Measurements from ENCODE around the gene NCOA4.

GRCh38 chr10:46012746-46013145 is 17.7 kb downstream of the NCOA4 start:
- TF ChIP-seq, protein P1, sequence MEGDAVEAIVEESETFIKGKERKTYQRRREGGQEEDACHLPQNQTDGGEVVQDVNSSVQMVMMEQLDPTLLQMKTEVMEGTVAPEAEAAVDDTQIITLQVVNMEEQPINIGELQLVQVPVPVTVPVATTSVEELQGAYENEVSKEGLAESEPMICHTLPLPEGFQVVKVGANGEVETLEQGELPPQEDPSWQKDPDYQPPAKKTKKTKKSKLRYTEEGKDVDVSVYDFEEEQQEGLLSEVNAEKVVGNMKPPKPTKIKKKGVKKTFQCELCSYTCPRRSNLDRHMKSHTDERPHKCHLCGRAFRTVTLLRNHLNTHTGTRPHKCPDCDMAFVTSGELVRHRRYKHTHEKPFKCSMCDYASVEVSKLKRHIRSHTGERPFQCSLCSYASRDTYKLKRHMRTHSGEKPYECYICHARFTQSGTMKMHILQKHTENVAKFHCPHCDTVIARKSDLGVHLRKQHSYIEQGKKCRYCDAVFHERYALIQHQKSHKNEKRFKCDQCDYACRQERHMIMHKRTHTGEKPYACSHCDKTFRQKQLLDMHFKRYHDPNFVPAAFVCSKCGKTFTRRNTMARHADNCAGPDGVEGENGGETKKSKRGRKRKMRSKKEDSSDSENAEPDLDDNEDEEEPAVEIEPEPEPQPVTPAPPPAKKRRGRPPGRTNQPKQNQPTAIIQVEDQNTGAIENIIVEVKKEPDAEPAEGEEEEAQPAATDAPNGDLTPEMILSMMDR (conservative IDR thresholded peaks at IDR 0.05 in 1 of 2, IDR thresholded peaks at IDR 0.05 in 1 of 2; ENCODE audit: extremely low read depth in 1 of 2, insufficient read depth in 1 of 2, low read depth in 1 of 2, low read length in 2 of 2) = no peak
- TF ChIP-seq EZH2 (IDR thresholded peaks at IDR 0.05; ENCODE audit: borderline replicate concordance, low read length) = no peak

Measured in mammary epithelial cell (primary cell).